T-helper 22 cell (primary cell): ENCODE data around the gene TSPAN17.

Source experiments
- DNase-seq: peaks from one replicate; pipeline ENCODE4 v3.0.0-alpha.2; 2020; ENCODE audit warnings: low read depth

Gene TSPAN17

GRCh38 chr5:176621661-176622079, 25.6 kb upstream of the TSPAN17 start:
- DNase-seq, result no peak

- no peak for DNase-seq
Observed at GRCh38 chr5:176624142-176624541, 23.1 kb upstream of the TSPAN17 start.

- DNase-seq, result no peak
Observed at GRCh38 chr5:176624938-176625337, 22.3 kb upstream of the TSPAN17 start.

- DNase-seq, result no peak
Observed at GRCh38 chr5:176625512-176625911, 21.8 kb upstream of the TSPAN17 start.

GRCh38 chr5:176625966-176626875, 21.1 kb upstream of the TSPAN17 start:
- DNase-seq, result no peak

- no peak for DNase-seq
Observed at GRCh38 chr5:176626876-176627236, 20.4 kb upstream of the TSPAN17 start.

- no peak for DNase-seq
Observed at GRCh38 chr5:176627582-176627981, 19.7 kb upstream of the TSPAN17 start.

GRCh38 chr5:176628406-176629228, 18.7 kb upstream of the TSPAN17 start:
- DNase-seq, result no peak

- no peak for DNase-seq
Observed at GRCh38 chr5:176629317-176629852, 17.9 kb upstream of the TSPAN17 start.

GRCh38 chr5:176629853-176630680, 17.2 kb upstream of the TSPAN17 start, which contains the start of the genes EIF4E1B and SNCB:
Gene EIF4E1B, plus strand, starts transcription at chr5:176630675. Its CDS starts 12,113 bp downstream, at chr5:176642788.
Gene SNCB, minus strand, starts transcription at chr5:176630534. Its CDS starts 880 bp downstream, at chr5:176629654.
- no peak for DNase-seq

GRCh38 chr5:176630681-176631222, 16.5 kb upstream of the TSPAN17 start:
- no peak for DNase-seq

GRCh38 chr5:176631383-176632200, 15.7 kb upstream of the TSPAN17 start:
- no peak for DNase-seq

GRCh38 chr5:176632745-176633144, 14.5 kb upstream of the TSPAN17 start:
- no peak for DNase-seq

- no peak for DNase-seq
Observed at GRCh38 chr5:176633598-176633997, 13.7 kb upstream of the TSPAN17 start.

- no peak for DNase-seq
Observed at GRCh38 chr5:176636426-176636825, 10.9 kb upstream of the TSPAN17 start.

GRCh38 chr5:176637556-176637955, 9.7 kb upstream of the TSPAN17 start:
- no peak for DNase-seq

GRCh38 chr5:176638437-176638836, 8.8 kb upstream of the TSPAN17 start:
- DNase-seq, result no peak

GRCh38 chr5:176639208-176639607, 8.1 kb upstream of the TSPAN17 start:
- DNase-seq, result no peak

GRCh38 chr5:176639981-176640380, 7.3 kb upstream of the TSPAN17 start:
- DNase-seq, result no peak

GRCh38 chr5:176640616-176641015, 6.7 kb upstream of the TSPAN17 start:
- no peak for DNase-seq
